Gastroesophageal sphincter (tissue), 4 donors: ENCODE results near the gene GINS2. TPM values are rescaled to one million over a fixed set of nuclear protein-coding genes. Genes with fewer than 3 reads are reported as not detected.

Experiments used
- ATAC-seq: fragments of 150-250 bp; one replicate; pipeline ENCODE4 v1.9.1; 2016; ENCODE audit warnings: mild to moderate bottlenecking, moderate library complexity
- H3K27ac ChIP-seq, 4 donors: fragments of 200-600 bp; sonication (generic) in 3 of 4; 1 replicate in 3 of 4; 2 replicates in 1 of 4; pipeline ENCODE4 v1.5.1; 2016 to 2019
- H3K27me3 ChIP-seq: fragments of 200-600 bp; sonication (generic); one replicate; pipeline ENCODE4 v1.5.1; 2019
- H3K36me3 ChIP-seq, 2 donors: fragments of 200-600 bp; sonication (generic); one replicate each; pipeline ENCODE4 v1.5.1; 2019; ENCODE audit warnings: control low read depth in 1 of 2
- H3K4me1 ChIP-seq, 3 donors: fragments of 200-600 bp; sonication (generic); 1 replicate in 2 of 3; 2 replicates in 1 of 3; pipeline ENCODE4 v1.5.1; 2016 to 2019; ENCODE audit warnings: control low read depth in 2 of 3
- H3K4me3 ChIP-seq, 2 donors: fragments of 200-600 bp; sonication (generic); one replicate each; pipeline ENCODE4 v1.5.1; 2019; ENCODE audit warnings: mild to moderate bottlenecking in 1 of 2, moderate library complexity in 1 of 2
- H3K9me3 ChIP-seq, 3 donors: fragments of 200-600 bp; sonication (generic); one replicate each; pipeline ENCODE4 v1.5.1; 2017 to 2019; ENCODE audit warnings: control low read depth in 2 of 3
- EP300 ChIP-seq: sonication (generic); formaldehyde crosslinking; IDR thresholded peaks from one replicate; pipeline ENCODE4 v1.6.1; 2017; ENCODE audit warnings: antibody characterized with exemption, mild to moderate bottlenecking
- POLR2A ChIP-seq, 2 donors: fragments of 450-650 bp; IDR thresholded peaks; one replicate each; pipeline ENCODE4 v1.6.1; 2017; ENCODE audit warnings: antibody characterized with exemption in 2 of 2, mild to moderate bottlenecking in 2 of 2, moderate library complexity in 1 of 2
- POLR2AphosphoS5 ChIP-seq: sonication (generic); formaldehyde crosslinking; IDR thresholded peaks from one replicate; pipeline ENCODE4 v1.6.1; 2017; ENCODE audit warnings: antibody characterized with exemption
- WGBS, 2 donors: methylation state at CpG; one replicate each; pipeline ENCODE4 v1.1.5; 2018; ENCODE audit warnings: low coverage in 1 of 2; 5-methylcytosine and 5-hydroxymethylcytosine counted together
- total RNA-seq, 4 donors: library from RNA; depleted of rRNA; stranded (reverse); fragments of >200 nt; gene quantifications; one replicate each; pipeline ENCODE4 v1.1.0, GENCODE V29; 2016
- TF ChIP-seq, protein P1 (sequence below), 4 experiments: fragments of 200-600 bp in 2 of 4; fragments of 450-650 bp in 2 of 4; sonication (generic) in 1 of 4; IDR thresholded peaks; one replicate each; pipeline ENCODE4 v1.5.1; 2017 to 2019; ENCODE audit warnings: antibody characterized with exemption in 4 of 4, mild to moderate bottlenecking in 2 of 4, moderate library complexity in 2 of 4

The GINS2 gene
- total RNA-seq, 4 donors from 2014 or later = 0.15 to 1.4 (median 0.66) TPM

DNA sequence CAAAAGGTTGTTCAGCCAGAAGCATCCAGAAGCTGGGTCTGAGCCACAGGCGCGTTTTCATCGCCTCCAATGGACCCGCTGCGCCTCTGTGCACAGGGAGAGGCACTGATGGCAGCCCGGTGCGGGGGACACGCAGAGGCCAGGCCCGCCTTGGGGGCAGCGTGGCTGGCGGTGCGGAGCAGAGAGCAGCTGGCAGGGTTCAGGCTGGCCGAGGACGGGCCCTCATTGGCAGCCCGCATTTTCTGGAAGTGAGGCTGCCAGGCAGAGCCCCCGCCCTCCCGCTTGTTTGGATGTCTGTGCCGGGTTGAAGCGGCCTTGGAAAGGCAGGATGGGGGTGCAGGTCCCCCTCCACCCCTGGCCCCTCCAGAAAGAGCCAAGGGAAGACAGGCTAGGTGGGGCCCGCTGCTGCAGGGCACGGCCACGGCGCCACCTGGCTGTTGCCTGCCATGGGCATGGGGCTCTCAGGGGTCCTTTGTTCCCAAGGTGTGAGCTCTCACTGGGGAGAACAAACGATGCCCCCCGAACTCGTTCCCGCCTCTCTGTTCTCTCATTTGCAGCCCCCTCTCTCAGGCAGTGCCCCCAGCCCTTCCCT lies 56.9 kb downstream of the GINS2 start:
- H3K36me3 ChIP-seq = peaks cover 0 to 31% of the 10 kb centered on the region in 2 donors
- H3K27me3 ChIP-seq = no peaks in the 10 kb centered on the region
- 96% methylated on average over 5 of the region's 27 CpGs; no CpG with 5 or more reads in 1 of the 2 donors for WGBS, 2 donors
- peaks cover 0 to 34% (median 17%) of the 10 kb centered on the region in 3 donors for H3K4me1 ChIP-seq
- H3K9me3 ChIP-seq = peaks cover 0 to 6% (median 0%) of the 10 kb centered on the region in 3 donors
- no peak for ATAC-seq
- H3K27ac ChIP-seq = no peak overlapping the region
- H3K4me3 ChIP-seq = no peak overlapping the region
- no peak for TF ChIP-seq EP300
- no peak for TF ChIP-seq POLR2A (IDR thresholded peaks at IDR 0.05)
- no peak for TF ChIP-seq POLR2AphosphoS5
- TF ChIP-seq, protein P1, sequence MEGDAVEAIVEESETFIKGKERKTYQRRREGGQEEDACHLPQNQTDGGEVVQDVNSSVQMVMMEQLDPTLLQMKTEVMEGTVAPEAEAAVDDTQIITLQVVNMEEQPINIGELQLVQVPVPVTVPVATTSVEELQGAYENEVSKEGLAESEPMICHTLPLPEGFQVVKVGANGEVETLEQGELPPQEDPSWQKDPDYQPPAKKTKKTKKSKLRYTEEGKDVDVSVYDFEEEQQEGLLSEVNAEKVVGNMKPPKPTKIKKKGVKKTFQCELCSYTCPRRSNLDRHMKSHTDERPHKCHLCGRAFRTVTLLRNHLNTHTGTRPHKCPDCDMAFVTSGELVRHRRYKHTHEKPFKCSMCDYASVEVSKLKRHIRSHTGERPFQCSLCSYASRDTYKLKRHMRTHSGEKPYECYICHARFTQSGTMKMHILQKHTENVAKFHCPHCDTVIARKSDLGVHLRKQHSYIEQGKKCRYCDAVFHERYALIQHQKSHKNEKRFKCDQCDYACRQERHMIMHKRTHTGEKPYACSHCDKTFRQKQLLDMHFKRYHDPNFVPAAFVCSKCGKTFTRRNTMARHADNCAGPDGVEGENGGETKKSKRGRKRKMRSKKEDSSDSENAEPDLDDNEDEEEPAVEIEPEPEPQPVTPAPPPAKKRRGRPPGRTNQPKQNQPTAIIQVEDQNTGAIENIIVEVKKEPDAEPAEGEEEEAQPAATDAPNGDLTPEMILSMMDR (IDR thresholded peaks at IDR 0.05) = no peak

DNA sequence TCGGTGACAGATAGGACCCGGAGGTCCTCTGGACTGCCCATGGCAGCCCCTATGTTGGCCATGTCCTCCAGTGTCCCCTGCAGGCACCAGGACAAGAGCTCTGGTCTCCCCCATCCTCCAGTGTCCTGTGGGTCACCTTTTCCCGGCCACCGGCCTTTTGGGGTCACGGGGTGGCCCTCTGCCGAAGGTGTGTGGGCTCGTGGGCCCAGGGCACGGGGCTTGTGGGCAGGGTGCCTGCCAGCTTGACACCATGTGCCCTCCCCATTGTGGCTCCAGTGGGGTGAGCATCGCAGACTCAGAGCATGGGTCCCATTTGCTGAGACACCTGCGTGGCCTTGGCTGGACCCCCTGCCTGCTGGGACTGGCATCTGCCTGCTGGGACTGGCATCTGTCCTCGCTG lies 57.5 kb downstream of the GINS2 start:
- 100% methylated on average over 1 to 2 of the region's 11 CpGs for WGBS, 2 donors

DNA sequence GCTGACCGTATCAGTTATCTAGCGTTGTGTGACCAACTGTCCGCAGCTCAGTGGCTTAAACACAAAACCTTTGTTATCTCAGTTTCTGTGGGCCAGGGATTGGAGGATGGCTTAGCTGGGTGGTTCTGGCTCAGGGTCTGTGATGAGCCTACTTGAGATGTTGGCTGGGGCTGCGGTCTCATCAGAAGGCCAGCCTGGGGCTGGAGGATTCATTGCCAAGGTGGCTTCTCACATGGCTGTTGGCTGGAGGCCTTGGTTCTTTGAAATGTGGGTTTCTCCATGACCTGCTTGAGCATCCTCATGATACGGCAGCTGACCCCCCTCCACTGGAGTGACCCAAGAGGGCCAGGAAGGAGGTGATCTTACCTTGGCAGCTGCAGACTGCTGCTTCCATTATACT lies 58.9 kb downstream of the GINS2 start:
- no peak overlapping the region for H3K27ac ChIP-seq
- H3K4me1 ChIP-seq = peaks cover 0 to 51% (median 17%) of the 10 kb centered on the region in 3 donors
- WGBS, 2 donors = 87% methylated on average over 3 of the region's 5 CpGs; no CpG with 5 or more reads in 1 of the 2 donors
- ATAC-seq = no peak
- no peak overlapping the region for H3K4me3 ChIP-seq
- H3K27me3 ChIP-seq = no peaks in the 10 kb centered on the region
- TF ChIP-seq EP300 (no peak), POLR2AphosphoS5 (no peak), POLR2A (IDR thresholded peaks at IDR 0.05) (no peak)
- TF ChIP-seq, protein P1 (IDR thresholded peaks at IDR 0.05) = no peak
- H3K36me3 ChIP-seq = peaks cover 0 to 13% of the 10 kb centered on the region in 2 donors
- peaks cover 0 to 6% (median 0%) of the 10 kb centered on the region in 3 donors for H3K9me3 ChIP-seq

More for the DNA sequence above, 57.5 kb downstream of the GINS2 start:
- peaks cover 0 to 24% of the 10 kb centered on the region in 2 donors for H3K36me3 ChIP-seq
- no peaks in the 10 kb centered on the region for H3K27me3 ChIP-seq
- H3K4me3 ChIP-seq = no peak overlapping the region
- TF ChIP-seq EP300 = no peak
- no peak for TF ChIP-seq POLR2A (IDR thresholded peaks at IDR 0.05)
- no peak for TF ChIP-seq POLR2AphosphoS5
- TF ChIP-seq, protein P1 (IDR thresholded peaks at IDR 0.05) = no peak
- no peak for ATAC-seq
- H3K27ac ChIP-seq = no peak overlapping the region
- H3K4me1 ChIP-seq = peaks cover 0 to 40% (median 17%) of the 10 kb centered on the region in 3 donors
- H3K9me3 ChIP-seq = peaks cover 0 to 6% (median 0%) of the 10 kb centered on the region in 3 donors

DNA sequence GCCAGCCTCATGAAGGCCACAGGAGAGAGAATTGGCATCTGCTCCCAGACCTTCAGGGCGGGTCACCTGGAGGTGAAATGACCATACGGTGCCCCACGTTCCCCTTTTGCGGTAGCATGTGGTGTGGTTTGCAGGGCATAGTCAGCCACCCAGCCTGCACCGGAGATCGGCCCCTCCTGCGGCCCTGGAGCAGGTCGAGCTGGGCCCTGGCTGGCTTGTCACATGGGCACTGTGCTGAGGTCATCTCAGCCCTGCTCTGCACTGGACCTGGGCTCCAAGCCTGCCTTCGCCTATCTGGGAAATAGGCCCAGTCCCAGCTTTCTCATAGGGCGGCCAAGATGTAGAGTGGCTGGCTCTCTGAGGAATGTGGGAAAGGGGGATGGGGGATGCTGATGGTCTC lies 59.4 kb downstream of the GINS2 start:
- Histone ChIP-seq H3K36me3 (peaks cover 0 to 8% of the 10 kb centered on the region in 2 donors), H3K4me3 (no peak overlapping the region), H3K4me1 (peaks cover 0 to 51% (median 17%) of the 10 kb centered on the region in 3 donors), H3K27ac (no peak overlapping the region), H3K9me3 (peaks cover 0 to 6% (median 0%) of the 10 kb centered on the region in 3 donors), H3K27me3 (no peaks in the 10 kb centered on the region)
- no peak for ATAC-seq
- WGBS, 2 donors = 90% methylated on average over 2 of the region's 10 CpGs; no CpG with 5 or more reads in 1 of the 2 donors
- TF ChIP-seq EP300 = no peak
- TF ChIP-seq, protein P1 (IDR thresholded peaks at IDR 0.05) = no peak
- TF ChIP-seq POLR2A (IDR thresholded peaks at IDR 0.05) = no peak

DNA sequence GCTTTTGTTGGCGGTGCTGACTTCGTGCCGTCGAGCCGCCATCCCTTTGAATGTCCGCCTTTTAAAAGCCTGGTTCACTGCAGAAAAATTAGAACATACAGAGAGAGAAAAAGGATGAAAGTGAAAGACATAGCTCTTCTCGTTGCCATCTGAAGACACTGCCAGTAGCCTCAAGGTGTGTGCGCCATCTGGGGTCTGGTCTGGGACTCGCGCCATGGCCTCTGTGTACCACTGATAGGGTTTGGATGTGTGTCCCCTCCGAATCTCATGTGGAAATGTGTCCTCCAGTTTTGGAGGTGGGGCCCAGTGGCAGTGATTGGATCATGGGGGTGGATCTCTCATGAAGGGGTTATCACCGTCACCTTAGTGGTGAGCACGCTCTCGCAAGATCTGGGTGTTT lies 60.1 kb downstream of the GINS2 start:
- no peaks in the 10 kb centered on the region for H3K27me3 ChIP-seq
- 93 to 100% methylated on average over 3 of the region's 14 CpGs for WGBS, 2 donors
- no peak for ATAC-seq
- H3K4me3 ChIP-seq = no peak overlapping the region
- peaks cover 0 to 51% (median 17%) of the 10 kb centered on the region in 3 donors for H3K4me1 ChIP-seq
- peak overlapping the region in 1 of 4 donors; percentile 53 for H3K27ac ChIP-seq
- no peak for TF ChIP-seq POLR2AphosphoS5
- TF ChIP-seq, protein P1 (IDR thresholded peaks at IDR 0.05) = no peak
- TF ChIP-seq EP300 = no peak
- no peak for TF ChIP-seq POLR2A (IDR thresholded peaks at IDR 0.05)
- peaks cover 0 to 6% (median 0%) of the 10 kb centered on the region in 3 donors for H3K9me3 ChIP-seq
- H3K36me3 ChIP-seq = peaks cover 0 to under 1% of the 10 kb centered on the region in 2 donors
